Panc1 (cell line): ENCODE data around the gene PLCG2. TPM values are rescaled to one million over a fixed set of nuclear protein-coding genes. Genes with fewer than 3 reads are reported as not detected.

Source experiments
- ATAC-seq: fragments of 200-7000 bp; cut with Tn5 transposase; 2 replicates; pipeline ENCODE4 v1.9.1; 2020; ENCODE audit warnings: mild to moderate bottlenecking, moderate library complexity
- BruUV-seq: library from RNA; stranded (reverse); fragments of 400-500 nt; replicated peaks from 2 replicates; lab custom pipeline; 2021; lab: Mats Ljungman, UMichigan
- CTCF ChIA-PET: fragments of 300-600 bp; sonication (Branson Sonifier 250); formaldehyde crosslinking; loops from one replicate; lab custom pipeline; 2022; ENCODE audit warnings: antibody characterized with exemption; lab: Charles Lee
- POLR2A ChIA-PET: fragments of 300-600 bp; sonication (Branson Sonifier 250); formaldehyde crosslinking; loops from one replicate; lab custom pipeline; 2022; ENCODE audit warnings: antibody characterized with exemption; lab: Charles Lee
- DNase-seq: peaks from one replicate; pipeline ENCODE4 v3.0.0-alpha.2; 2010; ENCODE audit warnings: low read depth, low spot score
- H3K27ac ChIP-seq: 2 replicates; pipeline ENCODE4 v1.5.1; 2011; ENCODE audit warnings: mild to moderate bottlenecking, low read length, inconsistent platforms
- H3K27me3 ChIP-seq: fragments of 200-500 bp; sonication (Bioruptor generic); 2 replicates; pipeline ENCODE4 v1.6.0; 2014; ENCODE audit warnings: low read length, inconsistent platforms; ENCODE audit not compliant: control insufficient read depth, insufficient read depth
- H3K36me3 ChIP-seq: fragments of 200-500 bp; sonication (Bioruptor generic); 2 replicates; pipeline ENCODE4 v1.5.1; 2014; ENCODE audit warnings: inconsistent platforms, mild to moderate bottlenecking, low read length, moderate library complexity; ENCODE audit not compliant: control insufficient read depth, insufficient read depth
- H3K4me1 ChIP-seq: 2 replicates; pipeline ENCODE4 v1.5.1; 2011; ENCODE audit warnings: inconsistent platforms, mild to moderate bottlenecking, low read length, moderate library complexity; ENCODE audit not compliant: control insufficient read depth, insufficient read depth
- H3K4me3 ChIP-seq, 2 experiments: 2 replicates each; pipeline ENCODE4 v1.5.1; 2011 to 2012; ENCODE audit warnings: low read depth in 2 of 2, low read length in 2 of 2, mild to moderate bottlenecking in 2 of 2, inconsistent platforms in 1 of 2, moderate library complexity in 1 of 2
- H3K9me3 ChIP-seq: fragments of 200-500 bp; sonication (Bioruptor generic); 2 replicates; pipeline ENCODE4 v1.5.1; 2014; ENCODE audit warnings: low read depth, mild to moderate bottlenecking, inconsistent platforms, low read length, moderate library complexity; ENCODE audit not compliant: control insufficient read depth, insufficient read depth
- POLR2AphosphoS5 ChIP-seq: IDR thresholded peaks from 2 replicates; pipeline ENCODE4 v1.6.1; 2012; ENCODE audit warnings: mild to moderate bottlenecking, low read depth, low read length, moderate library complexity
- SIN3A ChIP-seq: IDR thresholded peaks from 2 replicates; pipeline ENCODE4 v1.6.1; 2012; ENCODE audit warnings: low read depth, mild to moderate bottlenecking, low read length, moderate library complexity, borderline replicate concordance; ENCODE audit not compliant: insufficient read depth
- TCF7L2 ChIP-seq: IDR thresholded peaks from 2 replicates; pipeline ENCODE4 v1.6.1; 2011; ENCODE audit warnings: mild to moderate bottlenecking, low read depth, low read length, inconsistent platforms
- in situ Hi-C: cut with HindIII; loops from 2 replicates; pipeline ENCODE4 v1.10.0; 2016; ENCODE audit warnings: low sequenced_read_pairs, low pct_unique_long_range_greater_than_20kb
- intact Hi-C: fragments of 100-400 bp; cut with micrococcal nuclease; formaldehyde crosslinking; loops from one replicate; pipeline ENCODE4 v1.10.0; 2022; ENCODE audit not compliant: unreplicated experiment
- total RNA-seq: library from RNA; stranded (reverse); gene quantifications from one replicate; pipeline ENCODE4 v1.2.1, GENCODE V29; 2021; ENCODE audit not compliant: unreplicated experiment
- TF ChIP-seq, protein P1 (sequence below), 2 experiments: IDR thresholded peaks; 2 replicates each; pipeline ENCODE4 v1.6.1; 2011 to 2012; ENCODE audit warnings: low read depth in 2 of 2, control low read depth in 1 of 2, low read length in 1 of 2, mild to moderate bottlenecking in 1 of 2, moderate library complexity in 1 of 2; ENCODE audit not compliant: insufficient read depth in 1 of 2
- TF ChIP-seq, protein P2 (sequence below): fragments of 450-650 bp; IDR thresholded peaks from 2 replicates; pipeline ENCODE4 v1.5.1; 2017; ENCODE audit warnings: mild to moderate bottlenecking

Gene PLCG2
- total RNA-seq, 1 experiment from 2014 or later: 10.8 TPM

DNA sequence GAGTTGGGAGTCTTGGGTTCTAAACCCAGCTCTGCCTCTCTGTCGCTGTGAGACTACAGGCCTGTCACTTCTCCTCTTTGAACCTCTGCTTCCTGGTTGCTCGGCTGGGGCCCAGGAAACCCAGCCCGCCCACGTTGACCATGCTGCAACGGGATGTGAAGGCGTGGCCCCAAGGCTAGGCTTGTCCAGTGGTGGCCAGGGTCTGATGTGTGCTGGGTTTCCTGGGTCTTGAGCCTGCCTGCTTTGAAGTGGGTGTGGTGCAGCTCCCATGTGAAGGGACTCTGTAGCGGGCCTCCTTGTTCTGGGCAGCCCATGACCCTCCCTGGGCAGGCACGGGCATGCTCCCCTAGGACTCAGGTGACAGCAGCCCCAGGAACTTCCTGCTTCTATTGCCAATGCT, 149.9 kb downstream of the PLCG2 start:
- Histone ChIP-seq H3K4me1 (no peaks in the 10 kb centered on the region), H3K27ac (no peak overlapping the region), H3K4me3 (no peak overlapping the region), H3K9me3 (no peaks in the 10 kb centered on the region), H3K36me3 (no peaks in the 10 kb centered on the region), H3K27me3 (no peaks in the 10 kb centered on the region)
- POLR2A ChIA-PET: no interaction called here
- in situ Hi-C loops (no loop called here), intact Hi-C loops (no loop called here)
- no TSS peak for BruUV-seq
- CTCF ChIA-PET: no interaction called here
- no peak for DNase-seq
- ATAC-seq: no peak
- TF ChIP-seq, protein P1, sequence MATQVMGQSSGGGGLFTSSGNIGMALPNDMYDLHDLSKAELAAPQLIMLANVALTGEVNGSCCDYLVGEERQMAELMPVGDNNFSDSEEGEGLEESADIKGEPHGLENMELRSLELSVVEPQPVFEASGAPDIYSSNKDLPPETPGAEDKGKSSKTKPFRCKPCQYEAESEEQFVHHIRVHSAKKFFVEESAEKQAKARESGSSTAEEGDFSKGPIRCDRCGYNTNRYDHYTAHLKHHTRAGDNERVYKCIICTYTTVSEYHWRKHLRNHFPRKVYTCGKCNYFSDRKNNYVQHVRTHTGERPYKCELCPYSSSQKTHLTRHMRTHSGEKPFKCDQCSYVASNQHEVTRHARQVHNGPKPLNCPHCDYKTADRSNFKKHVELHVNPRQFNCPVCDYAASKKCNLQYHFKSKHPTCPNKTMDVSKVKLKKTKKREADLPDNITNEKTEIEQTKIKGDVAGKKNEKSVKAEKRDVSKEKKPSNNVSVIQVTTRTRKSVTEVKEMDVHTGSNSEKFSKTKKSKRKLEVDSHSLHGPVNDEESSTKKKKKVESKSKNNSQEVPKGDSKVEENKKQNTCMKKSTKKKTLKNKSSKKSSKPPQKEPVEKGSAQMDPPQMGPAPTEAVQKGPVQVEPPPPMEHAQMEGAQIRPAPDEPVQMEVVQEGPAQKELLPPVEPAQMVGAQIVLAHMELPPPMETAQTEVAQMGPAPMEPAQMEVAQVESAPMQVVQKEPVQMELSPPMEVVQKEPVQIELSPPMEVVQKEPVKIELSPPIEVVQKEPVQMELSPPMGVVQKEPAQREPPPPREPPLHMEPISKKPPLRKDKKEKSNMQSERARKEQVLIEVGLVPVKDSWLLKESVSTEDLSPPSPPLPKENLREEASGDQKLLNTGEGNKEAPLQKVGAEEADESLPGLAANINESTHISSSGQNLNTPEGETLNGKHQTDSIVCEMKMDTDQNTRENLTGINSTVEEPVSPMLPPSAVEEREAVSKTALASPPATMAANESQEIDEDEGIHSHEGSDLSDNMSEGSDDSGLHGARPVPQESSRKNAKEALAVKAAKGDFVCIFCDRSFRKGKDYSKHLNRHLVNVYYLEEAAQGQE (IDR thresholded peaks at IDR 0.05; ENCODE audit: insufficient read depth in 1 of 2, low read depth in 2 of 2, low read length in 1 of 2): no peak
- TF ChIP-seq POLR2AphosphoS5 (no peak), TCF7L2 (no peak), SIN3A (no peak)
- TF ChIP-seq, protein P2, sequence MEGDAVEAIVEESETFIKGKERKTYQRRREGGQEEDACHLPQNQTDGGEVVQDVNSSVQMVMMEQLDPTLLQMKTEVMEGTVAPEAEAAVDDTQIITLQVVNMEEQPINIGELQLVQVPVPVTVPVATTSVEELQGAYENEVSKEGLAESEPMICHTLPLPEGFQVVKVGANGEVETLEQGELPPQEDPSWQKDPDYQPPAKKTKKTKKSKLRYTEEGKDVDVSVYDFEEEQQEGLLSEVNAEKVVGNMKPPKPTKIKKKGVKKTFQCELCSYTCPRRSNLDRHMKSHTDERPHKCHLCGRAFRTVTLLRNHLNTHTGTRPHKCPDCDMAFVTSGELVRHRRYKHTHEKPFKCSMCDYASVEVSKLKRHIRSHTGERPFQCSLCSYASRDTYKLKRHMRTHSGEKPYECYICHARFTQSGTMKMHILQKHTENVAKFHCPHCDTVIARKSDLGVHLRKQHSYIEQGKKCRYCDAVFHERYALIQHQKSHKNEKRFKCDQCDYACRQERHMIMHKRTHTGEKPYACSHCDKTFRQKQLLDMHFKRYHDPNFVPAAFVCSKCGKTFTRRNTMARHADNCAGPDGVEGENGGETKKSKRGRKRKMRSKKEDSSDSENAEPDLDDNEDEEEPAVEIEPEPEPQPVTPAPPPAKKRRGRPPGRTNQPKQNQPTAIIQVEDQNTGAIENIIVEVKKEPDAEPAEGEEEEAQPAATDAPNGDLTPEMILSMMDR: no peak

DNA sequence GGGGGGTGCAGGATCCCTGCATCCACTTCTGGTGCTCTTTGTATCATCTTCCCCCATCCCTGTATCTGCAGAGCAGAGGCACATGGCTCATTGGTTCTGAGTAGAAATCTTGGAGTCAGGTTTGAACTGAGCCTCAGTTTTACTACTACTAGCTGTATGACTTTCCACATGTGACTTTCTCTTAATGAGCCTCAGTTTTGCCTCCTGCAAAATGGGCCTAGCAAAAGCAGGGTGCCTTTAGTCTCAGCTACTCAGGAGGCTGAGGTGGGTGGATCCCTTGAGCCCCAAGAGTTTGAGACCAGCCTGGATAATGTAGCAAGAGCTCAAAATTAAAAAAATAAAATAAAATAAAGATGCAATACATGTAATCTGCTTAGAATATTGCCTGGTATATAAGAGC, 150.8 kb downstream of the PLCG2 start:
- CTCF ChIA-PET: no interaction called here
- TF ChIP-seq TCF7L2 (no peak), POLR2AphosphoS5 (no peak)
- TF ChIP-seq, protein P1 (IDR thresholded peaks at IDR 0.05; ENCODE audit: insufficient read depth in 1 of 2, low read depth in 2 of 2, low read length in 1 of 2): no peak

More for the DNA sequence above, 150.8 kb downstream of the PLCG2 start:
- DNase-seq: no peak
- Histone ChIP-seq H3K4me3 (no peak overlapping the region), H3K27me3 (no peaks in the 10 kb centered on the region), H3K4me1 (no peaks in the 10 kb centered on the region), H3K27ac (no peak overlapping the region), H3K9me3 (no peaks in the 10 kb centered on the region), H3K36me3 (no peaks in the 10 kb centered on the region)
- POLR2A ChIA-PET: interaction anchor here (0.6 kb wide), 1 partner anchor 84 kb away, joined by 6 read pairs; no protein-coding TSS in a partner anchor
- intact Hi-C loops (no loop called here), in situ Hi-C loops (no loop called here)
- no TSS peak for BruUV-seq
- ATAC-seq: no peak
